Measurements from ENCODE around the gene PAK6. TPM values are rescaled to one million over a fixed set of nuclear protein-coding genes. Genes with fewer than 3 reads are reported as not detected.

Gene PAK6
- total RNA-seq, 2 donors from 2014 or later: 4.9 to 10.4 TPM

DNA sequence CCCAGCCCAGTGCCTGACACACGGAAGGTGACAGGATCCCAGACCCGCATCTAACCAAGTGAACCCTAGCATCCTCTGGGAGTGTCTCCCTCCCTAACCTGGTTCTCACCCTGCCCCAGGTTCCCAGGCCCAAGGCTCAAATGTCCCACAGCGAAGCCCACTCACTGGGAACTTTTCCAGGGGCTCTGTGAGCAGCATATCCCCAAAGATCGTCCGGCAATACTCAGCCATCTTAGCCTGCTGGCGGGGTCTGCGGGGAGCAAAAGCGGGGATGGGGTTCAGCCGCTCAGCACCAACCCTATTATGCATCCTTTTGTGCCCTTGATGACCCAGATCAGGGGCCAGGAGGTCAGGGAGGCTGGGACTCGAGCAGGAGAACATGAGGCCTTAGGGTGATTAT, 58.5 kb downstream of the PAK6 start:
- H3K4me3 ChIP-seq: no peak overlapping the region
- intact Hi-C loops (cut with DNase I): no loop called here
- no peak for DNase-seq
- no peak overlapping the region for H3K9ac ChIP-seq (ENCODE audit: low read depth in 2 of 2, low read length in 2 of 2)
- H3K4me1 ChIP-seq: no peaks in the 10 kb centered on the region
- H3K27ac ChIP-seq: no peak overlapping the region
- TF ChIP-seq, protein P1, sequence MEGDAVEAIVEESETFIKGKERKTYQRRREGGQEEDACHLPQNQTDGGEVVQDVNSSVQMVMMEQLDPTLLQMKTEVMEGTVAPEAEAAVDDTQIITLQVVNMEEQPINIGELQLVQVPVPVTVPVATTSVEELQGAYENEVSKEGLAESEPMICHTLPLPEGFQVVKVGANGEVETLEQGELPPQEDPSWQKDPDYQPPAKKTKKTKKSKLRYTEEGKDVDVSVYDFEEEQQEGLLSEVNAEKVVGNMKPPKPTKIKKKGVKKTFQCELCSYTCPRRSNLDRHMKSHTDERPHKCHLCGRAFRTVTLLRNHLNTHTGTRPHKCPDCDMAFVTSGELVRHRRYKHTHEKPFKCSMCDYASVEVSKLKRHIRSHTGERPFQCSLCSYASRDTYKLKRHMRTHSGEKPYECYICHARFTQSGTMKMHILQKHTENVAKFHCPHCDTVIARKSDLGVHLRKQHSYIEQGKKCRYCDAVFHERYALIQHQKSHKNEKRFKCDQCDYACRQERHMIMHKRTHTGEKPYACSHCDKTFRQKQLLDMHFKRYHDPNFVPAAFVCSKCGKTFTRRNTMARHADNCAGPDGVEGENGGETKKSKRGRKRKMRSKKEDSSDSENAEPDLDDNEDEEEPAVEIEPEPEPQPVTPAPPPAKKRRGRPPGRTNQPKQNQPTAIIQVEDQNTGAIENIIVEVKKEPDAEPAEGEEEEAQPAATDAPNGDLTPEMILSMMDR (IDR thresholded peaks at IDR 0.05): no peak
- H3K27me3 ChIP-seq: no peaks in the 10 kb centered on the region
- no peaks in the 10 kb centered on the region for H3K36me3 ChIP-seq
- no peaks in the 10 kb centered on the region for H3K9me3 ChIP-seq

DNA sequence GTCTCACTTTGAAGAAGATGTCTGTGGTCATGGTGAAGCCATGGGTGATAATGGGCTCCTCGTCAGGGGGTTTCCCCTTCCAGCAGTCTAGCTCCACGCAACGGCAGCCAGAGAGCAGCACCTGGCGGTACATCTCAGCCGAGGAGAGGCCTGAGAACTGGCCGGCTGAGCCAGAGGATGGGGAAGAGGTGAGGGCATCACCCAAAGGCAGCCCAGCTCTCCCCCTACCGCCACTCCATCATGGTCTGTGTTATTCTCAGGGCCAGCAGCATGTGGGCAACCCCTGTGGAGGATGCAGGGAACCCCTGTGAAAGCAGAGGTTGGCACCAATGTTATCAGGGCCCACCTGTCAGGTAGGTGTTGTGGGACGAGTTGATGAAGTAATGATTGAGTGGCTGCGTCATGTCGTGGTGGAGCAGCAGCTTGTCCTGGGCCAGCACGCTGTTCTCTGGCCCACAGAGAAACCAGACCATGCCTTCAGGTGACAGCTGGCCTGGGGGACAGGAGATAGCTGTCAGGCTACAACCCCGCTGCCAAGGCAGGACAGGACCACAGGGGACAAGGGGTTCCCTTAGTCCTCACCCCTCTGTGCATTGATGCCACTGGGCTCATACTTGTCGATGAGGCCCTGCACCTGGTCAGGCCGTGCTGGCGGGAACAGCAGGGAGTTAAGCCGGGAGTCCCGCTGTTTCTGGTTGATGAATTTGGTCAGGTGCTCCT, 59.5 kb downstream of the PAK6 start:
- TF ChIP-seq, protein P1 (IDR thresholded peaks at IDR 0.05): no peak
- intact Hi-C loops (cut with DNase I): no loop called here
- no peaks in the 10 kb centered on the region for H3K4me1 ChIP-seq
- H3K36me3 ChIP-seq: no peaks in the 10 kb centered on the region
- no peak overlapping the region for H3K4me3 ChIP-seq
- no peak overlapping the region for H3K9ac ChIP-seq (ENCODE audit: low read depth in 2 of 2, low read length in 2 of 2)
- DNase-seq: no peak
- H3K27me3 ChIP-seq: no peaks in the 10 kb centered on the region
- no peak overlapping the region for H3K27ac ChIP-seq
- H3K9me3 ChIP-seq: no peaks in the 10 kb centered on the region

DNA sequence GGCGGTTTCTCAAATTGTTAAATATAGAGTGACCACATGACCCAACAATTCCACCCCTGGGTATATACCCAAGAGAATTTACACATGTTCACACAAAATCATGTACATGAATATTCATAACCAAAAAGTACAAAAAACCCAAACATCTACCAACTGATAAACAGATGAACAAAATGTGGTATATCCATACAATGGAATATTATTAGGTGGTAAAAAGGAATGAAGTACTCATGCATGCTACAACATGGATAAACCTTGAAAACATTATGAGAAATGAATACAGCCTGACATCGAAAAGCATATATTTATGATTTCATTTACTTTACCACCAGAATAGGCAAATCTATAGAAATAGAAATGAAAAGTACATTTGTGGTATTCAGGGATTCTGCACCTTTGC, 61.5 kb downstream of the PAK6 start:
- Histone ChIP-seq H3K36me3 (no peaks in the 10 kb centered on the region), H3K9me3 (no peaks in the 10 kb centered on the region), H3K4me1 (no peaks in the 10 kb centered on the region), H3K9ac (ENCODE audit: low read depth in 2 of 2, low read length in 2 of 2) (no peak overlapping the region), H3K27ac (no peak overlapping the region), H3K27me3 (no peaks in the 10 kb centered on the region), H3K4me3 (no peak overlapping the region)
- TF ChIP-seq, protein P1 (IDR thresholded peaks at IDR 0.05): no peak
- intact Hi-C loops (cut with DNase I): no loop called here
- DNase-seq: no peak

DNA sequence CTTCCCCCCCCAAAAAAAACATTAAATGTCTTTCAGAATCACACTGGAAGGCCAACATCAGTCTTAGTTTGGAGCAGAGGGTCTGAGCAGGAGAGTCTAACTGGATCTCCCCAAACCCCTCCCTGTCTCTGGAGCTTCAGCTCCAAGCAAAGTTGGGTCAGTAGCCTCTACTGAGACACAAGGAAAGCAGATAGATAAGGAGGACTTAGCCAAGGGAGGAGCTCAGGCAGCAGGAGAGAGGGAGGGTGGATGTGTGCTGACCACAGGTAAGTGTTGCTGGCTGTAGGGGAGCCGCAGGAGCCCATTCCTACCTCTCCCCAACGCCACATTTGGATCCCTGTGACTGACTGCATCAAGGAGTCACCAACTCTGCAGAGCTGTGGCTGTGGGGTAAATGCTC, 61.9 kb downstream of the PAK6 start:
- intact Hi-C loops (cut with DNase I): no loop called here
- Histone ChIP-seq H3K36me3 (no peaks in the 10 kb centered on the region), H3K9me3 (no peaks in the 10 kb centered on the region), H3K4me3 (no peak overlapping the region), H3K4me1 (no peaks in the 10 kb centered on the region), H3K27ac (no peak overlapping the region), H3K27me3 (no peaks in the 10 kb centered on the region), H3K9ac (ENCODE audit: low read depth in 2 of 2, low read length in 2 of 2) (no peak overlapping the region)
- no peak for DNase-seq
- TF ChIP-seq, protein P1 (IDR thresholded peaks at IDR 0.05): no peak

DNA sequence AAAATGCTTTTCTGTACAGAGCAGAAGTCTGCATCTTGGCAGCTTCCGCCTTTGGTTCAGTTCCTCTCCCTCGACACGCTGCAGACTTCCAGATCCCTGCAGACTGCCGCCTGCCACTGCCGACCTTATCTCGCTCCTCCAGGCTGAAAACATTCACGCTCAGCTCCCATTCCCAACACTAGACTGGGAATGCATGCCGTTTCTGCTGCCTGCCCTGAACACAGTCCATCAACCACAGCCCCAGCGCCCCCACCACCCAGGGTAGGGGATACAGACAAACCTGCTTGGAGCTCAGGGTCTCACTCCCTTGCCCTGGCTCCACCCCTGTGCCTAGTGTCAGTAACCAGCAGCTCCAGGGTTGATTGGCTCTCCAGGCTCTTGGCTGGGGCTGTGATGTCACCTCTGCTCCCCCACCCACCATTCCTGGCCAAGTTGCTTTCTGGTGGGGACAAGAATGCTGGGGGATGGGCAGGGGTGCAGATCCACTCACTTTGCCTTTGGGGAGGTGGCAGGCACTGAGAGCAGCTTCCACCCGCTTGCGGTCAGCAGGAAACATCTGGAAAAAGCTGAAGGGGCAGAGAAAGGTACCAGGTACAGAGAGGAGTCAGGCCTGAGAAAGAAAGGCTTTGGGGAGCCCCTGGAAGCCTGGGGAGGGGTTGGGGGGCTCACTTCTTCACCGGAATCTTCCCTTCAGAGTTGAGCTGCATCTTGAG, 62.8 kb downstream of the PAK6 start:
- no peaks in the 10 kb centered on the region for H3K4me1 ChIP-seq
- no peaks in the 10 kb centered on the region for H3K9me3 ChIP-seq
- H3K27ac ChIP-seq: no peak overlapping the region
- DNase-seq: no peak
- H3K9ac ChIP-seq (ENCODE audit: low read depth in 2 of 2, low read length in 2 of 2): no peak overlapping the region
- intact Hi-C loops (cut with DNase I): no loop called here
- TF ChIP-seq, protein P1 (IDR thresholded peaks at IDR 0.05): no peak
- no peak overlapping the region for H3K4me3 ChIP-seq
- no peaks in the 10 kb centered on the region for H3K36me3 ChIP-seq
- no peaks in the 10 kb centered on the region for H3K27me3 ChIP-seq

Data from colonic mucosa (tissue), 4 donors.